WTC11 (cell line): ENCODE results near the gene ABHD1. TPM values are rescaled to one million over a fixed set of nuclear protein-coding genes. Genes with fewer than 3 reads are reported as not detected.

Experiments
- ATAC-seq: fragments of 200-7000 bp; cut with Tn5 transposase; 2 replicates; pipeline ENCODE4 v1.10.0; 2021; ENCODE audit warnings: mild to moderate bottlenecking, moderate library complexity
- CTCF ChIA-PET: fragments of 300-600 bp; sonication (Branson Sonifier 250); formaldehyde crosslinking; loops from one replicate; lab custom pipeline; 2021; ENCODE audit warnings: antibody characterized with exemption; lab: Charles Lee
- POLR2A ChIA-PET: fragments of 350-600 bp; sonication (Branson Sonifier 250); formaldehyde crosslinking; loops from one replicate; lab custom pipeline; 2021; ENCODE audit warnings: antibody characterized with exemption; lab: Charles Lee
- DNase-seq: peaks from one replicate; pipeline ENCODE4 v3.0.0; 2021; ENCODE audit warnings: low spot score
- H3K27ac Mint-ChIP-seq: 2 replicates; pipeline ENCODE4 v1.8.0; 2021; ENCODE audit warnings: mixed read lengths
- H3K27me3 Mint-ChIP-seq: 2 replicates; pipeline ENCODE4 v1.8.0; 2021; ENCODE audit warnings: low read depth, mild to moderate bottlenecking, moderate library complexity, mixed read lengths
- H3K36me3 Mint-ChIP-seq: 2 replicates; pipeline ENCODE4 v1.8.0; 2021; ENCODE audit warnings: mixed read lengths
- H3K4me1 Mint-ChIP-seq: 2 replicates; pipeline ENCODE4 v1.8.0; 2022; ENCODE audit warnings: mixed read lengths
- H3K4me3 Mint-ChIP-seq: 2 replicates; pipeline ENCODE4 v1.8.0; 2021; ENCODE audit warnings: mild to moderate bottlenecking, moderate library complexity, mixed read lengths
- H3K9me3 Mint-ChIP-seq: 2 replicates; pipeline ENCODE4 v1.8.0; 2021; ENCODE audit warnings: mixed read lengths
- CBFB ChIP-seq: sonication (generic); formaldehyde crosslinking; IDR thresholded peaks from 2 replicates; pipeline ENCODE4 v1.8.1; 2022; ENCODE audit warnings: mild to moderate bottlenecking, low read depth, missing genetic modification reagents
- ESRRA ChIP-seq: sonication (generic); formaldehyde crosslinking; IDR thresholded peaks from 2 replicates; pipeline ENCODE4 v1.8.1; 2022; ENCODE audit warnings: mild to moderate bottlenecking, missing genetic modification reagents, borderline replicate concordance
- FOXP1 ChIP-seq: sonication (generic); formaldehyde crosslinking; IDR thresholded peaks from 2 replicates; pipeline ENCODE4 v1.8.0; 2022; ENCODE audit warnings: missing genetic modification reagents, mild to moderate bottlenecking, moderate library complexity, borderline replicate concordance
- GABPB1 ChIP-seq: sonication (generic); formaldehyde crosslinking; IDR thresholded peaks from 2 replicates; pipeline ENCODE4 v1.8.1; 2023; ENCODE audit warnings: mild to moderate bottlenecking, missing genetic modification reagents
- JUN ChIP-seq: sonication (generic); formaldehyde crosslinking; IDR thresholded peaks from 2 replicates; pipeline ENCODE4 v1.8.0; 2023; ENCODE audit warnings: mild to moderate bottlenecking, missing genetic modification reagents
- NFYB ChIP-seq: sonication (generic); formaldehyde crosslinking; conservative IDR thresholded peaks from 2 replicates; pipeline ENCODE4 v1.8.0; 2022; ENCODE audit warnings: low read depth, missing genetic modification reagents
- NR3C1 ChIP-seq: sonication (generic); formaldehyde crosslinking; conservative IDR thresholded peaks from 2 replicates; pipeline ENCODE4 v1.8.1; 2023; ENCODE audit warnings: low read depth, mild to moderate bottlenecking, missing genetic modification reagents
- SOX15 ChIP-seq: fragments of 250-450 bp; sonication (Bioruptor Pico); IDR thresholded peaks from 2 replicates; pipeline ENCODE4 v1.9.0; 2021; ENCODE audit warnings: mild to moderate bottlenecking
- TEAD1 ChIP-seq: sonication (generic); formaldehyde crosslinking; IDR thresholded peaks from 2 replicates; pipeline ENCODE4 v1.8.0; 2022; ENCODE audit warnings: mild to moderate bottlenecking, missing genetic modification reagents
- ZNF396 ChIP-seq: fragments of 250-450 bp; sonication (Bioruptor Pico); IDR thresholded peaks from 2 replicates; pipeline ENCODE4 v1.8.0; 2021; ENCODE audit warnings: mild to moderate bottlenecking, moderate library complexity, borderline replicate concordance
- ZNF423 ChIP-seq: fragments of 250-450 bp; sonication (Bioruptor Pico); IDR thresholded peaks from 2 replicates; pipeline ENCODE4 v2.1.2; 2022; ENCODE audit warnings: mild to moderate bottlenecking, moderate library complexity
- total RNA-seq: library from RNA; stranded (reverse); gene quantifications from 3 replicates; pipeline ENCODE4 v1.2.3, GENCODE V29; 2021
- TF ChIP-seq, protein P1 (sequence below): fragments of 250-450 bp; sonication (Bioruptor Pico); IDR thresholded peaks from 2 replicates; pipeline ENCODE4 v1.9.0; 2021; ENCODE audit warnings: mild to moderate bottlenecking
- TF ChIP-seq, protein P2 (sequence below): sonication (generic); formaldehyde crosslinking; IDR thresholded peaks from 2 replicates; pipeline ENCODE4 v1.8.1; 2023; ENCODE audit warnings: mild to moderate bottlenecking, missing genetic modification reagents
- TF ChIP-seq, protein P3 (sequence below): sonication (generic); formaldehyde crosslinking; IDR thresholded peaks from 2 replicates; pipeline ENCODE4 v1.8.0; 2022; ENCODE audit warnings: missing genetic modification reagents

ABHD1 gene
- total RNA-seq, 1 experiment from 2014 or later = 0.31 TPM

DNA sequence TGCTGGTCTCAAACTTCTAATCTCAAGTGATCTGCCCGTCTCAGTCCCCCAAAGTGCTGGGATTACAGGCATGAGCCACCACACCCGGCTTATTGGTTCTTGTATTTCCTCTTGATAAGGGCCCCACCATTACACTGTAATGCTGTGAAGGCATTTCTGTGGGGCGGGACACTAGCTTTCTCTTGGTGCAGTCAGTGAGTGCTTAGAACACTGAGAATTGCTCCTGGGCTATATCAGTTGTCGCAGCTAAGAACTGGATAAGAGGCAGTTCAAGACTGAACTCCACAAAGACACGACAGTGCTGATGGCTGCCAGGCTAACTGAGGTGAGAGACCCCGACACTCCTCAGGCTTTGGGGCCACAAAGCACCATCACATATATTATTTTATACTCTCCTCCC lies 35.0 kb upstream of the ABHD1 start:
- Mint-ChIP-seq H3K4me1 (peaks cover 16% of the 10 kb centered on the region), H3K4me3 (no peak overlapping the region), H3K9me3 (no peaks in the 10 kb centered on the region), H3K27ac (no peak overlapping the region), H3K27me3 (peaks cover 23% of the 10 kb centered on the region), H3K36me3 (no peaks in the 10 kb centered on the region)
- DNase-seq = no peak
- CTCF ChIA-PET = interaction anchor here (1.0 to 4.1 kb wide), 6 partner anchors 11 to 213 kb away, joined by 3 to 18 read pairs (median 12); no protein-coding TSS in a partner anchor
- ATAC-seq = no peak
- TF ChIP-seq, protein P1, sequence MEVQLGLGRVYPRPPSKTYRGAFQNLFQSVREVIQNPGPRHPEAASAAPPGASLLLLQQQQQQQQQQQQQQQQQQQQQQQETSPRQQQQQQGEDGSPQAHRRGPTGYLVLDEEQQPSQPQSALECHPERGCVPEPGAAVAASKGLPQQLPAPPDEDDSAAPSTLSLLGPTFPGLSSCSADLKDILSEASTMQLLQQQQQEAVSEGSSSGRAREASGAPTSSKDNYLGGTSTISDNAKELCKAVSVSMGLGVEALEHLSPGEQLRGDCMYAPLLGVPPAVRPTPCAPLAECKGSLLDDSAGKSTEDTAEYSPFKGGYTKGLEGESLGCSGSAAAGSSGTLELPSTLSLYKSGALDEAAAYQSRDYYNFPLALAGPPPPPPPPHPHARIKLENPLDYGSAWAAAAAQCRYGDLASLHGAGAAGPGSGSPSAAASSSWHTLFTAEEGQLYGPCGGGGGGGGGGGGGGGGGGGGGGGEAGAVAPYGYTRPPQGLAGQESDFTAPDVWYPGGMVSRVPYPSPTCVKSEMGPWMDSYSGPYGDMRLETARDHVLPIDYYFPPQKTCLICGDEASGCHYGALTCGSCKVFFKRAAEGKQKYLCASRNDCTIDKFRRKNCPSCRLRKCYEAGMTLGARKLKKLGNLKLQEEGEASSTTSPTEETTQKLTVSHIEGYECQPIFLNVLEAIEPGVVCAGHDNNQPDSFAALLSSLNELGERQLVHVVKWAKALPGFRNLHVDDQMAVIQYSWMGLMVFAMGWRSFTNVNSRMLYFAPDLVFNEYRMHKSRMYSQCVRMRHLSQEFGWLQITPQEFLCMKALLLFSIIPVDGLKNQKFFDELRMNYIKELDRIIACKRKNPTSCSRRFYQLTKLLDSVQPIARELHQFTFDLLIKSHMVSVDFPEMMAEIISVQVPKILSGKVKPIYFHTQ = no peak
- no peak for TF ChIP-seq CBFB (CRISPR knock-in tag)
- TF ChIP-seq ESRRA (CRISPR knock-in tag) = no peak
- TF ChIP-seq, protein P2, sequence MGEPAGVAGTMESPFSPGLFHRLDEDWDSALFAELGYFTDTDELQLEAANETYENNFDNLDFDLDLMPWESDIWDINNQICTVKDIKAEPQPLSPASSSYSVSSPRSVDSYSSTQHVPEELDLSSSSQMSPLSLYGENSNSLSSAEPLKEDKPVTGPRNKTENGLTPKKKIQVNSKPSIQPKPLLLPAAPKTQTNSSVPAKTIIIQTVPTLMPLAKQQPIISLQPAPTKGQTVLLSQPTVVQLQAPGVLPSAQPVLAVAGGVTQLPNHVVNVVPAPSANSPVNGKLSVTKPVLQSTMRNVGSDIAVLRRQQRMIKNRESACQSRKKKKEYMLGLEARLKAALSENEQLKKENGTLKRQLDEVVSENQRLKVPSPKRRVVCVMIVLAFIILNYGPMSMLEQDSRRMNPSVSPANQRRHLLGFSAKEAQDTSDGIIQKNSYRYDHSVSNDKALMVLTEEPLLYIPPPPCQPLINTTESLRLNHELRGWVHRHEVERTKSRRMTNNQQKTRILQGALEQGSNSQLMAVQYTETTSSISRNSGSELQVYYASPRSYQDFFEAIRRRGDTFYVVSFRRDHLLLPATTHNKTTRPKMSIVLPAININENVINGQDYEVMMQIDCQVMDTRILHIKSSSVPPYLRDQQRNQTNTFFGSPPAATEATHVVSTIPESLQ (CRISPR knock-in tag) = no peak
- no peak for TF ChIP-seq NFYB (CRISPR knock-in tag)
- TF ChIP-seq NR3C1 (CRISPR knock-in tag) = no peak
- TF ChIP-seq SOX15 (CRISPR knock-in tag) = no peak
- no peak for TF ChIP-seq GABPB1
- no peak for TF ChIP-seq FOXP1
- no peak for TF ChIP-seq ZNF423 (CRISPR knock-in tag)
- TF ChIP-seq JUN = no peak
- no peak for TF ChIP-seq ZNF396 (CRISPR knock-in tag)
- TF ChIP-seq, all 79 proteins: peak for 0
- POLR2A ChIA-PET = no interaction called here

DNA sequence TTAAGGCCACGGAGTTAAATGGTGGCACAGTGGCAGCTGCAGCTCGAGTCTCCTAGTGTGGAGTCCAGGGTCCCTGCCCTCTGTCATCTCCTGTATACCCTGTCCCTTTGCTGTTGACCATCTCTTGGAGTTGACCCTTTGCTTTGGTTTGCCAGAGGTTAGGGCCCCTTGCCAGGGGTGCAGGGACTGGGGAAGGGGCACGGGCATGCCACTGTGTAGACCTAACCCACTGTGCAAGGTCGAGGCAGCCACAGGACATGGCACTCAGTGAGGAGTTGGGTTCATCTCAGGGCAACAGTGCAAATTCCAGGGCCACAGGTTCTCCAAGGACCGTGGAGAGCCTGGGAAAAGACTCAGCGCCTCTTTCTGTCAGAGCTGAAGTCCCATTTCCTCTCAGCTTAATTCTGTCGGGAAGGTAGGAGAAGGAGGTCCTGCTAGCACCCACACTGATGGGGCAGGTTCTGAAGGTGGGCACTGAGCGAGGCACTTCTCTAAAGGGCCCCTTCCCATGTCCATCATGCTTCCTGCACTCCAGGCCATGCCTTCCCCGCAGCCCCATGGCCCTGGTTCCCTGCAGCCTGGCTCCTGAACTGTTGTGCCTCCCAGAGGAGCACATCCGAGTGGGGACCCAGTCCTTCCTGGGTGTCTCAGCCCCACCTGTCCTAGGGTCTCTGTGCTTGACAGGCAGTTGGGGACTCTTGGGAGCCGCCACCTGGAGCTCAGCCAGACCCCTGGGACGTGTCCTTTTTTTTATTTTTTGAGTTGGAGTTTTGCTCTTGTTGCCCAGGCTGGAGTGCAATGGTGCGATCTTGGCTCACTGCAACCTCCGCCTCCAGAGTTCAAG lies 34.3 kb upstream of the ABHD1 start:
- peaks cover 14% of the 10 kb centered on the region for H3K4me1 Mint-ChIP-seq
- CTCF ChIA-PET = interaction anchor here (0.7 to 2.6 kb wide), 5 partner anchors 8 to 212 kb away, joined by 3 to 14 read pairs (median 3); no protein-coding TSS in a partner anchor
- DNase-seq = no peak
- TF ChIP-seq TEAD1 (CRISPR knock-in tag) (no peak), ZNF396 (CRISPR knock-in tag) (no peak), JUN (no peak)
- TF ChIP-seq, protein P3, sequence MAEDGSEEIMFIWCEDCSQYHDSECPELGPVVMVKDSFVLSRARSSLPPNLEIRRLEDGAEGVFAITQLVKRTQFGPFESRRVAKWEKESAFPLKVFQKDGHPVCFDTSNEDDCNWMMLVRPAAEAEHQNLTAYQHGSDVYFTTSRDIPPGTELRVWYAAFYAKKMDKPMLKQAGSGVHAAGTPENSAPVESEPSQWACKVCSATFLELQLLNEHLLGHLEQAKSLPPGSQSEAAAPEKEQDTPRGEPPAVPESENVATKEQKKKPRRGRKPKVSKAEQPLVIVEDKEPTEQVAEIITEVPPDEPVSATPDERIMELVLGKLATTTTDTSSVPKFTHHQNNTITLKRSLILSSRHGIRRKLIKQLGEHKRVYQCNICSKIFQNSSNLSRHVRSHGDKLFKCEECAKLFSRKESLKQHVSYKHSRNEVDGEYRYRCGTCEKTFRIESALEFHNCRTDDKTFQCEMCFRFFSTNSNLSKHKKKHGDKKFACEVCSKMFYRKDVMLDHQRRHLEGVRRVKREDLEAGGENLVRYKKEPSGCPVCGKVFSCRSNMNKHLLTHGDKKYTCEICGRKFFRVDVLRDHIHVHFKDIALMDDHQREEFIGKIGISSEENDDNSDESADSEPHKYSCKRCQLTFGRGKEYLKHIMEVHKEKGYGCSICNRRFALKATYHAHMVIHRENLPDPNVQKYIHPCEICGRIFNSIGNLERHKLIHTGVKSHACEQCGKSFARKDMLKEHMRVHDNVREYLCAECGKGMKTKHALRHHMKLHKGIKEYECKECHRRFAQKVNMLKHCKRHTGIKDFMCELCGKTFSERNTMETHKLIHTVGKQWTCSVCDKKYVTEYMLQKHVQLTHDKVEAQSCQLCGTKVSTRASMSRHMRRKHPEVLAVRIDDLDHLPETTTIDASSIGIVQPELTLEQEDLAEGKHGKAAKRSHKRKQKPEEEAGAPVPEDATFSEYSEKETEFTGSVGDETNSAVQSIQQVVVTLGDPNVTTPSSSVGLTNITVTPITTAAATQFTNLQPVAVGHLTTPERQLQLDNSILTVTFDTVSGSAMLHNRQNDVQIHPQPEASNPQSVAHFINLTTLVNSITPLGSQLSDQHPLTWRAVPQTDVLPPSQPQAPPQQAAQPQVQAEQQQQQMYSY (CRISPR knock-in tag) = 0 out of 2 replicates have a peak, but pooled peaks have one; percentile 17
- TF ChIP-seq, all 79 proteins: peak for 1
- no peak overlapping the region for H3K4me3 Mint-ChIP-seq
- H3K27me3 Mint-ChIP-seq = peaks cover 23% of the 10 kb centered on the region
- no peaks in the 10 kb centered on the region for H3K36me3 Mint-ChIP-seq
- H3K27ac Mint-ChIP-seq = no peak overlapping the region
- ATAC-seq = no peak
- no peaks in the 10 kb centered on the region for H3K9me3 Mint-ChIP-seq
- POLR2A ChIA-PET = interaction anchor here (0.7 kb wide), 1 partner anchor 215 kb away, joined by 3 read pairs; no protein-coding TSS in a partner anchor
